GM18519 (cell line): ENCODE measurements around the gene CLCN7.

Experiments used
- ATAC-seq: cut with Tn5 transposase; IDR thresholded peaks from one replicate; pipeline ENCODE4 v1.9.1; 2021; ENCODE audit warnings: mild to moderate bottlenecking, moderate library complexity; ENCODE audit not compliant: unreplicated experiment, low FRiP score

The CLCN7 gene

GRCh38 chr16:1432388-1433262 is 42.2 kb downstream of the CLCN7 start:
- no peak for ATAC-seq

- no peak for ATAC-seq
These were observed 43.1 kb downstream of the CLCN7 start for GRCh38 chr16:1431497-1432270.

- ATAC-seq = no peak
These were observed 43.9 kb downstream of the CLCN7 start, which contains the start of gene PERCC1 for GRCh38 chr16:1430759-1431496. TSS of gene PERCC1 (plus strand) at chr16:1431078. CDS start at chr16:1432594, 1,516 bp downstream.

GRCh38 chr16:1430214-1430758 is 44.5 kb downstream of the CLCN7 start:
- ATAC-seq = no peak

GRCh38 chr16:1429631-1430030 is 45.2 kb downstream of the CLCN7 start:
- no peak for ATAC-seq

GRCh38 chr16:1429012-1429411 is 45.8 kb downstream of the CLCN7 start:
- no peak for ATAC-seq

- no peak for ATAC-seq
These were observed 46.3 kb downstream of the CLCN7 start for GRCh38 chr16:1428511-1428910.

GRCh38 chr16:1427473-1428461 is 47.1 kb downstream of the CLCN7 start:
- ATAC-seq = no peak

- ATAC-seq = no peak
These were observed 47.9 kb downstream of the CLCN7 start for GRCh38 chr16:1426734-1427471.

- ATAC-seq = no peak
These were observed 49.0 kb downstream of the CLCN7 start for GRCh38 chr16:1425616-1426370.

- ATAC-seq = no peak
These were observed 50.8 kb downstream of the CLCN7 start for GRCh38 chr16:1424028-1424427.

- ATAC-seq = no peak
These were observed 52.8 kb downstream of the CLCN7 start for GRCh38 chr16:1422076-1422475.

- ATAC-seq = peak; percentile 3
These were observed 54.7 kb downstream of the CLCN7 start for GRCh38 chr16:1420111-1420539.

GRCh38 chr16:1416521-1416941 is 58.3 kb downstream of the CLCN7 start:
- no peak for ATAC-seq

GRCh38 chr16:1414532-1415260 is 60.1 kb downstream of the CLCN7 start, which contains the start of gene UNKL:
TSS of gene UNKL (minus strand) at chr16:1414704. CDS start at chr16:1414691, 13 bp downstream.
- ATAC-seq = no peak

GRCh38 chr16:1413684-1414531 is 60.9 kb downstream of the CLCN7 start:
- no peak for ATAC-seq
